Right lobe of liver (tissue), 4 donors: ENCODE results near the gene TM9SF2.

Source experiments
- POLR2A ChIP-seq: fragments of 450-650 bp; IDR thresholded peaks from one replicate; pipeline ENCODE4 v1.6.1; 2017; ENCODE audit warnings: antibody characterized with exemption, mild to moderate bottlenecking
- TF ChIP-seq, protein P1 (sequence below), 4 donors: fragments of 200-600 bp in 3 of 4; fragments of 450-650 bp in 1 of 4; IDR thresholded peaks; one replicate each; pipeline versions ENCODE4 v1.5.1 to v1.8.0; 2016 to 2022; ENCODE audit warnings: antibody characterized with exemption in 4 of 4, mild to moderate bottlenecking in 2 of 4
- donor health status: DM: no; HTN: no; CAD: no.
- donor health status: DM: no; HTN: no; CAD: no.
- donor health status: DM: no; HTN: yes; CAD: no.

DNA sequence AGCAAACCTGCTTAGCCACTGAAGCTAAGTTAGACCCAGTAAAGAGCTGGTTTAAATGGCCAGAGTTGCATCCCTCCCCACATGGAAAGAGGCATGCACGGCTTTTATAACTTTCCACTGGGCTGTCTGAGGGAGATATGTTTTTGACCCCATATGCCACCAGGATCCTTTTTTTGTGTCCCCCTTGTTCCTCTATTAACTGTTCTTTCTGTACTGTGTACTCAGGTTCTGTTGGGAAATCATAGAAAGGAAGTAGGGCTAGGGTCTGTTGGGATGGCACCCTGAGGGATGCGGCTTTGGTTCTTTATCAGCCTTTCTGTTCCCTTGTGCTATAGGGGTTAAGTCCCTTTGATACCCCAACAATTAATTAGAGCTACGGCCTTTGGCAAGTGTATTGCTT, 12.2 kb upstream of the TM9SF2 start:
- no peak for TF ChIP-seq POLR2A
- TF ChIP-seq, protein P1, sequence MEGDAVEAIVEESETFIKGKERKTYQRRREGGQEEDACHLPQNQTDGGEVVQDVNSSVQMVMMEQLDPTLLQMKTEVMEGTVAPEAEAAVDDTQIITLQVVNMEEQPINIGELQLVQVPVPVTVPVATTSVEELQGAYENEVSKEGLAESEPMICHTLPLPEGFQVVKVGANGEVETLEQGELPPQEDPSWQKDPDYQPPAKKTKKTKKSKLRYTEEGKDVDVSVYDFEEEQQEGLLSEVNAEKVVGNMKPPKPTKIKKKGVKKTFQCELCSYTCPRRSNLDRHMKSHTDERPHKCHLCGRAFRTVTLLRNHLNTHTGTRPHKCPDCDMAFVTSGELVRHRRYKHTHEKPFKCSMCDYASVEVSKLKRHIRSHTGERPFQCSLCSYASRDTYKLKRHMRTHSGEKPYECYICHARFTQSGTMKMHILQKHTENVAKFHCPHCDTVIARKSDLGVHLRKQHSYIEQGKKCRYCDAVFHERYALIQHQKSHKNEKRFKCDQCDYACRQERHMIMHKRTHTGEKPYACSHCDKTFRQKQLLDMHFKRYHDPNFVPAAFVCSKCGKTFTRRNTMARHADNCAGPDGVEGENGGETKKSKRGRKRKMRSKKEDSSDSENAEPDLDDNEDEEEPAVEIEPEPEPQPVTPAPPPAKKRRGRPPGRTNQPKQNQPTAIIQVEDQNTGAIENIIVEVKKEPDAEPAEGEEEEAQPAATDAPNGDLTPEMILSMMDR (IDR thresholded peaks at IDR 0.05) = no peak
